Panc1 (cell line): Measurements from ENCODE around the gene PLCD1. TPM values are rescaled to one million over a fixed set of nuclear protein-coding genes. Genes with fewer than 3 reads are reported as not detected.

Source experiments
- ATAC-seq: fragments of 200-7000 bp; cut with Tn5 transposase; 2 replicates; pipeline ENCODE4 v1.9.1; 2020; ENCODE audit warnings: mild to moderate bottlenecking, moderate library complexity
- BruUV-seq: library from RNA; stranded (reverse); fragments of 400-500 nt; replicated peaks from 2 replicates; lab custom pipeline; 2021; lab: Mats Ljungman, UMichigan
- CTCF ChIA-PET: fragments of 300-600 bp; sonication (Branson Sonifier 250); formaldehyde crosslinking; loops from one replicate; lab custom pipeline; 2022; ENCODE audit warnings: antibody characterized with exemption; lab: Charles Lee
- POLR2A ChIA-PET: fragments of 300-600 bp; sonication (Branson Sonifier 250); formaldehyde crosslinking; loops from one replicate; lab custom pipeline; 2022; ENCODE audit warnings: antibody characterized with exemption; lab: Charles Lee
- DNase-seq: peaks from one replicate; pipeline ENCODE4 v3.0.0-alpha.2; 2010; ENCODE audit warnings: low read depth, low spot score
- H3K27ac ChIP-seq: 2 replicates; pipeline ENCODE4 v1.5.1; 2011; ENCODE audit warnings: mild to moderate bottlenecking, low read length, inconsistent platforms
- H3K27me3 ChIP-seq: fragments of 200-500 bp; sonication (Bioruptor generic); 2 replicates; pipeline ENCODE4 v1.6.0; 2014; ENCODE audit warnings: low read length, inconsistent platforms; ENCODE audit not compliant: control insufficient read depth, insufficient read depth
- H3K36me3 ChIP-seq: fragments of 200-500 bp; sonication (Bioruptor generic); 2 replicates; pipeline ENCODE4 v1.5.1; 2014; ENCODE audit warnings: inconsistent platforms, mild to moderate bottlenecking, low read length, moderate library complexity; ENCODE audit not compliant: control insufficient read depth, insufficient read depth
- H3K4me1 ChIP-seq: 2 replicates; pipeline ENCODE4 v1.5.1; 2011; ENCODE audit warnings: inconsistent platforms, mild to moderate bottlenecking, low read length, moderate library complexity; ENCODE audit not compliant: control insufficient read depth, insufficient read depth
- H3K4me3 ChIP-seq, 2 experiments: 2 replicates each; pipeline ENCODE4 v1.5.1; 2011 to 2012; ENCODE audit warnings: low read depth in 2 of 2, low read length in 2 of 2, mild to moderate bottlenecking in 2 of 2, inconsistent platforms in 1 of 2, moderate library complexity in 1 of 2
- H3K9me3 ChIP-seq: fragments of 200-500 bp; sonication (Bioruptor generic); 2 replicates; pipeline ENCODE4 v1.5.1; 2014; ENCODE audit warnings: low read depth, mild to moderate bottlenecking, inconsistent platforms, low read length, moderate library complexity; ENCODE audit not compliant: control insufficient read depth, insufficient read depth
- POLR2AphosphoS5 ChIP-seq: IDR thresholded peaks from 2 replicates; pipeline ENCODE4 v1.6.1; 2012; ENCODE audit warnings: mild to moderate bottlenecking, low read depth, low read length, moderate library complexity
- SIN3A ChIP-seq: IDR thresholded peaks from 2 replicates; pipeline ENCODE4 v1.6.1; 2012; ENCODE audit warnings: low read depth, mild to moderate bottlenecking, low read length, moderate library complexity, borderline replicate concordance; ENCODE audit not compliant: insufficient read depth
- TCF7L2 ChIP-seq: IDR thresholded peaks from 2 replicates; pipeline ENCODE4 v1.6.1; 2011; ENCODE audit warnings: mild to moderate bottlenecking, low read depth, low read length, inconsistent platforms
- in situ Hi-C: cut with HindIII; loops from 2 replicates; pipeline ENCODE4 v1.10.0; 2016; ENCODE audit warnings: low sequenced_read_pairs, low pct_unique_long_range_greater_than_20kb
- intact Hi-C: fragments of 100-400 bp; cut with micrococcal nuclease; formaldehyde crosslinking; loops from one replicate; pipeline ENCODE4 v1.10.0; 2022; ENCODE audit not compliant: unreplicated experiment
- total RNA-seq: library from RNA; stranded (reverse); gene quantifications from one replicate; pipeline ENCODE4 v1.2.1, GENCODE V29; 2021; ENCODE audit not compliant: unreplicated experiment
- TF ChIP-seq, protein P1 (sequence below): fragments of 450-650 bp; IDR thresholded peaks from 2 replicates; pipeline ENCODE4 v1.5.1; 2017; ENCODE audit warnings: mild to moderate bottlenecking
- TF ChIP-seq, protein P2 (sequence below), 2 experiments: IDR thresholded peaks; 2 replicates each; pipeline ENCODE4 v1.6.1; 2011 to 2012; ENCODE audit warnings: low read depth in 2 of 2, control low read depth in 1 of 2, low read length in 1 of 2, mild to moderate bottlenecking in 1 of 2, moderate library complexity in 1 of 2; ENCODE audit not compliant: insufficient read depth in 1 of 2

Gene PLCD1
- total RNA-seq, 1 experiment from 2014 or later, result 1.8 TPM

DNA sequence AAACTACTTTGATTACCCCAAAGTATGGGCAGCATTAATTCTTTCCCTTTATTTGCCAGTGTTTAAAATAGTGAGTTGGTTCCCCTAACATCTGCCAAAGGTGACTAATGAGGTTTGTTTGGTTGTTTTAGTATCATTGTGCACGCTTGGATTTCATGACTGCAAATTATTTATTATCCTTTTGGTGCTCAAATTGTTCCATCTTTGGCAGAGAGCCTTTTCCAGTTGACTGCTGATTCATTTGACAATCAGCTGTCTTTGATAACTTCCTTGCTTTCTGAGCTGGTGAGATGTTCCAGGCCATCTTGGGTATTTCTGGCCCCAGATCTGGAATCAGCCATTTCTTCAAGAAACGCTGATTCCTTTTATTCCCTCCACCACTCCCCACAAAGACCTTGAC, 18.5 kb upstream of the PLCD1 start:
- TF ChIP-seq SIN3A (no peak), TCF7L2 (no peak), POLR2AphosphoS5 (no peak)
- TF ChIP-seq, protein P1, sequence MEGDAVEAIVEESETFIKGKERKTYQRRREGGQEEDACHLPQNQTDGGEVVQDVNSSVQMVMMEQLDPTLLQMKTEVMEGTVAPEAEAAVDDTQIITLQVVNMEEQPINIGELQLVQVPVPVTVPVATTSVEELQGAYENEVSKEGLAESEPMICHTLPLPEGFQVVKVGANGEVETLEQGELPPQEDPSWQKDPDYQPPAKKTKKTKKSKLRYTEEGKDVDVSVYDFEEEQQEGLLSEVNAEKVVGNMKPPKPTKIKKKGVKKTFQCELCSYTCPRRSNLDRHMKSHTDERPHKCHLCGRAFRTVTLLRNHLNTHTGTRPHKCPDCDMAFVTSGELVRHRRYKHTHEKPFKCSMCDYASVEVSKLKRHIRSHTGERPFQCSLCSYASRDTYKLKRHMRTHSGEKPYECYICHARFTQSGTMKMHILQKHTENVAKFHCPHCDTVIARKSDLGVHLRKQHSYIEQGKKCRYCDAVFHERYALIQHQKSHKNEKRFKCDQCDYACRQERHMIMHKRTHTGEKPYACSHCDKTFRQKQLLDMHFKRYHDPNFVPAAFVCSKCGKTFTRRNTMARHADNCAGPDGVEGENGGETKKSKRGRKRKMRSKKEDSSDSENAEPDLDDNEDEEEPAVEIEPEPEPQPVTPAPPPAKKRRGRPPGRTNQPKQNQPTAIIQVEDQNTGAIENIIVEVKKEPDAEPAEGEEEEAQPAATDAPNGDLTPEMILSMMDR, result no peak
- TF ChIP-seq, protein P2, sequence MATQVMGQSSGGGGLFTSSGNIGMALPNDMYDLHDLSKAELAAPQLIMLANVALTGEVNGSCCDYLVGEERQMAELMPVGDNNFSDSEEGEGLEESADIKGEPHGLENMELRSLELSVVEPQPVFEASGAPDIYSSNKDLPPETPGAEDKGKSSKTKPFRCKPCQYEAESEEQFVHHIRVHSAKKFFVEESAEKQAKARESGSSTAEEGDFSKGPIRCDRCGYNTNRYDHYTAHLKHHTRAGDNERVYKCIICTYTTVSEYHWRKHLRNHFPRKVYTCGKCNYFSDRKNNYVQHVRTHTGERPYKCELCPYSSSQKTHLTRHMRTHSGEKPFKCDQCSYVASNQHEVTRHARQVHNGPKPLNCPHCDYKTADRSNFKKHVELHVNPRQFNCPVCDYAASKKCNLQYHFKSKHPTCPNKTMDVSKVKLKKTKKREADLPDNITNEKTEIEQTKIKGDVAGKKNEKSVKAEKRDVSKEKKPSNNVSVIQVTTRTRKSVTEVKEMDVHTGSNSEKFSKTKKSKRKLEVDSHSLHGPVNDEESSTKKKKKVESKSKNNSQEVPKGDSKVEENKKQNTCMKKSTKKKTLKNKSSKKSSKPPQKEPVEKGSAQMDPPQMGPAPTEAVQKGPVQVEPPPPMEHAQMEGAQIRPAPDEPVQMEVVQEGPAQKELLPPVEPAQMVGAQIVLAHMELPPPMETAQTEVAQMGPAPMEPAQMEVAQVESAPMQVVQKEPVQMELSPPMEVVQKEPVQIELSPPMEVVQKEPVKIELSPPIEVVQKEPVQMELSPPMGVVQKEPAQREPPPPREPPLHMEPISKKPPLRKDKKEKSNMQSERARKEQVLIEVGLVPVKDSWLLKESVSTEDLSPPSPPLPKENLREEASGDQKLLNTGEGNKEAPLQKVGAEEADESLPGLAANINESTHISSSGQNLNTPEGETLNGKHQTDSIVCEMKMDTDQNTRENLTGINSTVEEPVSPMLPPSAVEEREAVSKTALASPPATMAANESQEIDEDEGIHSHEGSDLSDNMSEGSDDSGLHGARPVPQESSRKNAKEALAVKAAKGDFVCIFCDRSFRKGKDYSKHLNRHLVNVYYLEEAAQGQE (IDR thresholded peaks at IDR 0.05; ENCODE audit: insufficient read depth in 1 of 2, low read depth in 2 of 2, low read length in 1 of 2), result no peak
- Histone ChIP-seq H3K4me1 (no peaks in the 10 kb centered on the region), H3K4me3 (no peak overlapping the region), H3K9me3 (no peaks in the 10 kb centered on the region), H3K27me3 (no peaks in the 10 kb centered on the region), H3K36me3 (no peaks in the 10 kb centered on the region), H3K27ac (no peak overlapping the region)
- BruUV-seq, result no TSS peak
- ChIA-PET CTCF (no interaction called here), POLR2A (no interaction called here)
- no peak for DNase-seq
- in situ Hi-C loops, result no loop called here
- no peak for ATAC-seq
- intact Hi-C loops, result no loop called here

- no peaks in the 10 kb centered on the region for H3K9me3 ChIP-seq
- H3K36me3 ChIP-seq, result no peaks in the 10 kb centered on the region
- DNase-seq, result no peak
- in situ Hi-C loops (no loop called here), intact Hi-C loops (no loop called here)
- H3K27me3 ChIP-seq, result no peaks in the 10 kb centered on the region
- no peaks in the 10 kb centered on the region for H3K4me1 ChIP-seq
- no peak for ATAC-seq
- ChIA-PET CTCF (no interaction called here), POLR2A (no interaction called here)
- BruUV-seq, result no TSS peak
- H3K27ac ChIP-seq, result no peak overlapping the region
- TF ChIP-seq POLR2AphosphoS5 (no peak), SIN3A (no peak), TCF7L2 (no peak)
- TF ChIP-seq, protein P2 (IDR thresholded peaks at IDR 0.05; ENCODE audit: insufficient read depth in 1 of 2, low read depth in 2 of 2, low read length in 1 of 2), result no peak
- TF ChIP-seq, protein P1, result no peak
- no peak overlapping the region for H3K4me3 ChIP-seq
Observed at GRCh38 chr3:38046821-38047220, 17.4 kb upstream of the PLCD1 start.
